ENCODE data around the gene TXN2. TPM values are rescaled to one million over a fixed set of nuclear protein-coding genes. Genes with fewer than 3 reads are reported as not detected.
A peak's percentile ranks its signal among the peaks of the same experiment; 100 is the strongest.
"Not testable (repeated sequence)": the region's sequence is repeated elsewhere in the genome, so short reads cannot be mapped to it uniquely, and the experiment has no call there.

The TXN2 gene
- total RNA-seq (2014; rRNA removed; shearing (Covaris generic)) = 30.7 and 30.8 TPM in 2 replicates

GRCh38 chr22:36481393-36482168 is at the start of gene TXN2:
Gene TXN2, minus strand, starts transcription at chr22:36481640. Its CDS starts 803 bp downstream, at chr22:36480837.
- peak; percentile 89 for DNase-seq (ENCODE audit: low spot score)

- DNase-seq (ENCODE audit: low spot score) = peak; percentile 96
Observed at GRCh38 chr22:36528795-36529751, 47.6 kb upstream of the TXN2 start, which contains the start of gene EIF3D. Gene EIF3D, minus strand, starts transcription at chr22:36529166. Its CDS starts 3,045 bp downstream, at chr22:36526121.

DNA sequence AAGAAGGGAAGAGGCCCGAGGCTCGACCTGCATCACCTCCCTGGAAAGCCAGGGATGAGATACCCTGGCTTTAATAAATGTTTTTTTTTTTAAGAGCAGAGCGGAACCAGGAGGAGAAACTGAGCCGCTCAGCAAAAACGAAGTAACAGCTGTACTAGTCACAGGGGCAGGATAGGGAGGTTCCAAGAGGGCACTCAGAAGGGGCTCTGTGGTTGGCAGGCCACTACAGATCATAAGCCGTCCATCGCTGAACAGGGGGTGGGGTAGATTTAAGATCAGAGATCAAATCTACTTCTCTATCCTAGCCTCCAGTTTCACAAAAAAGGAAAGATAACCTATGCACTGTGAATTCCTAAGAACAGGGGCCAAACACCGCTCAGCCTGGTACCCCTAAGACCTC is 46.9 kb upstream of the TXN2 start:
- DNase-seq (ENCODE audit: low spot score) = no peak

- no peak for DNase-seq (ENCODE audit: low spot score)
Observed at GRCh38 chr22:36522662-36523061, 41.2 kb upstream of the TXN2 start.

- DNase-seq (ENCODE audit: low spot score) = no peak
Observed at GRCh38 chr22:36520423-36520822, 39.0 kb upstream of the TXN2 start.

GRCh38 chr22:36519906-36520305 is 38.5 kb upstream of the TXN2 start:
- not testable (repeated sequence) for DNase-seq (ENCODE audit: low spot score)

DNA sequence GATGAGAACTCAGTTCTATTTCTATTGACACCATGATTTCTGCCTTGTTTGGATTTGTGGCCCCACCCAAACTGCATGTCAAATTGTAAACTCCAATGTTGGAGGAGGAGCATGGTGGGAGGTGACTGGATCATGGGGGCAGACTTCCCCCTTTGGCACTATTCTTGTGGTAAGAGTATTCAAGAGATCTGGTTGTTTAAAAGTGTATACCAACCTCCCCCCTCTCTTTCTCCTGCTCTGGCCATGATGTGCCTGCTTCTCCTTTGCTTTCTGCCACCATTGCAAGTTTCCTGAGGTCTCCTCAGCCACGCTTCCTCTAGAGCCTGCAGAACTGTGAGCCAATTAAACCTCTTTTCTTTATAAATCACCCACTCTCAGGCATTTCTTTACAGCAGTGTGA is 33.3 kb upstream of the TXN2 start:
- no peak for DNase-seq (ENCODE audit: low spot score)

GRCh38 chr22:36512991-36513390 is 31.6 kb upstream of the TXN2 start:
- no peak for DNase-seq (ENCODE audit: low spot score)

DNA sequence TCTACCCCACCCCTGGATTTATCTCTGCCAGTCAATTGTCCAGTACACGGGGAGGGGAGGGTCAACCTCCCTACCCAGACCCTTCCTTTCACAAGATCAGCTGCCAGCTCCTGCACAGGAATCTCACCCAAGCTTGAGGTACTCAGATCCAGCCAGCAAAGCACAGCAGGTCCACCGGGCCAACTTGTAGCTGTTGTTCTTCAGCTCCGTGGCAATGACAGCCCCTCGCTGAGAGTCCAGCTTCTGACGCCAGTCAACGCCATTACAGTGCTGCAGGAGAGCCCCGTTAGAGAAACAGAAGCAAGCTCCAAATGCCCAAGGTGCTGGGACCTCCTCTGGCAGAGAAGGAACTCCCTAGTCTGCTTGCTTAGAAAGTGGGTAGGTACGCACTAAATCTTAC is 30.9 kb upstream of the TXN2 start:
- DNase-seq (ENCODE audit: low spot score) = no peak

GRCh38 chr22:36510966-36511881 is 29.8 kb upstream of the TXN2 start:
- peak; percentile 35 for DNase-seq (ENCODE audit: low spot score)

DNA sequence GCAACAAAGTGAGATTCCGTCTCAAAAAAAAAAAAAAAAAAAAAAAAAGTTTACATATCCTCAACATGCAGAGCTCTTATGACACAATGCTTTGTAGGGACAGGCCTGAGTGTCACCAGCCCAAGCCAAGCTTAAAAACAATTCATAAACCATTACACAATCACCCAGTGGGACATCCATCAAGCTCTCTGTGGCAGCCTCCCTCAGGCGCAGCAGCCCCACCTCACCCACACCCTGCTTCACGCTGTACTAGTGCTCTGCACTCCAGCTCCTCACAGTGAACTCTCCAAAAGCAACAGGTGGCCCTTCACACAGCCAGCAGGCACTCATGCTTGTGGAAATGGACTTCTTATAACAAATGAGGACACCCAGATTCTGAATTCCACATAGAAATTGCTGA is 28.9 kb upstream of the TXN2 start:
- DNase-seq (ENCODE audit: low spot score) = no peak

GRCh38 chr22:36507518-36508010 is 26.1 kb upstream of the TXN2 start:
- DNase-seq (ENCODE audit: low spot score) = no peak

DNA sequence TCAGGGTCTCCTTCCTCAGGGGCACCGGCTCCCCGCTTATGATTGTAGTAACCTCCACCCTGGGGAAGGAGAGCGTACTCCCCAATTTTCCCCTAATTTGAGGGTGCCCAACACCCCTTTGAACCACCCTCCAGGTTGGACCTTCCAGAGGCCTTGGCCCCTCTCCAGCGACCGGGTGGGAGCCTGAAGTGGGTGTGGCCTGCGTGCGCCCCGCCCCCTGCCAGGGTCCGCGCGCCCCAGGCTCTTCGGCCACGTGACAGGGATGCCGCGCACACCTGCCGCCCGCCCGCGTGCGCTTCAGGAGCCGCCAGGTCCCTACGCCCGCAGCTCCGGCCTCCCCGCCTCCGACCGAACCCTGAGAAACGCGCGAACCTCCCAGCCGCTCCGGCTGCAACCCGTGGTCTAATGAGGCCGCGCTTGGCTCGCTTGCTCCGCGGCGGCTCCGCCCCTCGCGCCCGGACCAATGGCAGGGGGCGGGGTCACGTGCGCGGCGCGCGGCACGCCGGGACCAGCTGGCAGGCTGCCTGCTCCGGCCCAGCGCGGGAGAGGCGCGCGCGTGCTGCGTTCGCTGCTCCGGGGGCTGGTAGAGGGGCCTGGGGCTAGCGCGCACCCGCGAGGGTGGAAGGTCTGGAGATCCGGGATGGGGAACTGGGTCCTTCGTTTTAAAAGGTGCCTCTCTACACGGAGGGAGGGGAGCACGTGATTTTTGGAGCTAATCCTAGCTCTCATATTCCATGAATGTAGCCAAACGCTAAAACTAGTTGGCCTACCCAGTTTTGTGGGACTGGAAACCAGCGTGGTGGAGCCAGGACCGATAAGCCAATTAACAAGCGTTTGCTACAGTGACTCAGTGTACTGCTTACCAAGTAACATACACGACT is 25.4 kb upstream of the TXN2 start, which contains the start of gene FOXRED2:
Gene FOXRED2, minus strand, starts transcription at position 404 of the 881 bp plus-strand sequence. CDS start 618 bp downstream, outside the sequence.
- peak; percentile 76 for DNase-seq (ENCODE audit: low spot score)

- no peak for DNase-seq (ENCODE audit: low spot score)
Observed at GRCh38 chr22:36505998-36506635, 24.7 kb upstream of the TXN2 start.

DNA sequence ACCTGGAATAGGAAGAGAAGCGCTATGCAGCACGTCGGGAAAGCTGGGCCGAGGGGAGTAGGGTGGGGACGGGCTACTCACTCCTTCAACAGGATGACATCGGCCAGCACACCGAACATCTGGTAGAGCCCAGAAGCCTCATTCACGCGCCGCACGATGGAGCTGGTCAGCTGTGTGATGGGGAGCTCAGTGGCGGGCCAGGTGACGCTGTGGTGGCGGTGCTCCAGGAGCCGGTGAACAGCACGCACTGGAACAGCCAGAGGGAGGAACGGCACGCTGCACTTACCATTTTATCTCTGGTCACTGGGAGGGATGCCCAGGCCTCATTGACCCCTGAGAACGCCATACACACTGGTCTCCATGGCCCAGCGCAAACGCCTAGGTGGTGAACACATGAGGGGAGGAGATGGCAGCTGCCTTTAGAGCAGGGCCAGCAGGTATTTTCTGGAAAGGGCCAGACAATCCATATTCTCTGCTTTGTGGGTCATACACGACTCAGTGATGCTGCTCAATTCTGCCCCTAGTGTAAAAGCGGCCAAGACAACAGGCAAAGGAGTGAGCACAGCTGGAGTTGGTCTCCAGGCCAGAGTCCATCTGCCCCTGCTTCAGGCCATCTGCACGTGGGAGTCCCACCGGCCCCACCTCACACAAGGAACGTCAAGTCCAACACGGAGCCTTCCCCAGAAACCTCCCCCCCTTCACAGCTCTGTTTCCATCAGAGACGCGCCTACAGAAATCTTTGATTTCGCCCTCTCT is 16.6 kb upstream of the TXN2 start:
- no peak for DNase-seq (ENCODE audit: low spot score)

GRCh38 chr22:36493690-36494110 is 12.3 kb upstream of the TXN2 start:
- no peak for DNase-seq (ENCODE audit: low spot score)

GRCh38 chr22:36492109-36492508 is 10.7 kb upstream of the TXN2 start:
- DNase-seq (ENCODE audit: low spot score) = no peak

GRCh38 chr22:36491155-36491554 is 9.7 kb upstream of the TXN2 start:
- DNase-seq (ENCODE audit: low spot score) = no peak

All from HT-29 (cell line).